GM18511 (cell line): ENCODE results near the gene ADD2.

Source experiments
- ATAC-seq: cut with Tn5 transposase; IDR thresholded peaks from one replicate; pipeline ENCODE4 v1.9.1; 2021; ENCODE audit warnings: mild to moderate bottlenecking, moderate library complexity; ENCODE audit not compliant: unreplicated experiment

The ADD2 gene

GRCh38 chr2:70785137-70785911 is 17.3 kb upstream of the ADD2 start:
- ATAC-seq, result no peak

- ATAC-seq, result no peak
These were observed 16.3 kb upstream of the ADD2 start for GRCh38 chr2:70784320-70784719.

GRCh38 chr2:70779911-70780545 is 12.0 kb upstream of the ADD2 start:
- ATAC-seq, result no peak

- no peak for ATAC-seq
These were observed 11.5 kb upstream of the ADD2 start for GRCh38 chr2:70779491-70779890.

- ATAC-seq, result no peak
These were observed 10.7 kb upstream of the ADD2 start for GRCh38 chr2:70778676-70779075.

- no peak for ATAC-seq
These were observed 9.4 kb upstream of the ADD2 start for GRCh38 chr2:70777450-70777849.

- no peak for ATAC-seq
These were observed 8.3 kb upstream of the ADD2 start for GRCh38 chr2:70776266-70776665.

GRCh38 chr2:70775141-70775540 is 7.1 kb upstream of the ADD2 start:
- no peak for ATAC-seq

- ATAC-seq, result no peak
These were observed 4.6 kb upstream of the ADD2 start for GRCh38 chr2:70772486-70773155.

- ATAC-seq, result peak; percentile 84
These were observed 3.4 kb upstream of the ADD2 start for GRCh38 chr2:70771446-70771845.

GRCh38 chr2:70769450-70769849 is 1.4 kb upstream of the ADD2 start:
- no peak for ATAC-seq

GRCh38 chr2:70768590-70769085 is 638 bp upstream of the ADD2 start:
- ATAC-seq, result no peak

- ATAC-seq, result no peak
These were observed 811 bp downstream of the ADD2 start for GRCh38 chr2:70767079-70767698.

GRCh38 chr2:70766357-70767078 is 1.5 kb downstream of the ADD2 start:
- no peak for ATAC-seq

- ATAC-seq, result no peak
These were observed 2.5 kb downstream of the ADD2 start for GRCh38 chr2:70765507-70765906.

GRCh38 chr2:70759446-70759845 is 8.6 kb downstream of the ADD2 start:
- no peak for ATAC-seq

GRCh38 chr2:70757966-70758365 is 10.0 kb downstream of the ADD2 start:
- ATAC-seq, result no peak

- no peak for ATAC-seq
These were observed 10.6 kb downstream of the ADD2 start for GRCh38 chr2:70757360-70757759.

- no peak for ATAC-seq
These were observed 11.9 kb downstream of the ADD2 start for GRCh38 chr2:70756128-70756527.

GRCh38 chr2:70753902-70754301 is 14.1 kb downstream of the ADD2 start:
- ATAC-seq, result no peak

GRCh38 chr2:70753031-70753430 is 15.0 kb downstream of the ADD2 start:
- no peak for ATAC-seq
